ENCODE results near the gene HDHD3.
"Not testable (repeated sequence)": the region's sequence is repeated elsewhere in the genome, so short reads cannot be mapped to it uniquely, and the experiment has no call there.

Gene HDHD3

DNA sequence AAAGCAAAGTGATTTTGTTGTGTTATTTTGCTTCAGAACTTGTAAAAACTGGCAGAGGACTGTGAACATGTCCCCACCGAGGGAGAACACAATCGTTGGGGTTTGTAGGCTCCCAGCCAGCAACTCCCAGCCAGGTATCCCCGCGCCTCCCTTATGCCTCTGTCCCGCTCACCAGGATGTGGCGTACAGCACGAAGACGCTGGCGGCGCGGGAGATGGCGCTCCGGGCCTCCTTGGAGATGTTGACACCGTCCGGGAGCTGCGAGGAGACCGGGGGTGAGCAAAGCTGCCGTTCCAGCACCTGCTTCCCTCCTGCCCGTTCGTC, 33.1 kb upstream of the HDHD3 start:
- H3K4me3 ChIP-seq (replicated peaks; ENCODE audit: low read depth, low read length): peak overlapping the region; percentile 96
- TF ChIP-seq, protein P1, sequence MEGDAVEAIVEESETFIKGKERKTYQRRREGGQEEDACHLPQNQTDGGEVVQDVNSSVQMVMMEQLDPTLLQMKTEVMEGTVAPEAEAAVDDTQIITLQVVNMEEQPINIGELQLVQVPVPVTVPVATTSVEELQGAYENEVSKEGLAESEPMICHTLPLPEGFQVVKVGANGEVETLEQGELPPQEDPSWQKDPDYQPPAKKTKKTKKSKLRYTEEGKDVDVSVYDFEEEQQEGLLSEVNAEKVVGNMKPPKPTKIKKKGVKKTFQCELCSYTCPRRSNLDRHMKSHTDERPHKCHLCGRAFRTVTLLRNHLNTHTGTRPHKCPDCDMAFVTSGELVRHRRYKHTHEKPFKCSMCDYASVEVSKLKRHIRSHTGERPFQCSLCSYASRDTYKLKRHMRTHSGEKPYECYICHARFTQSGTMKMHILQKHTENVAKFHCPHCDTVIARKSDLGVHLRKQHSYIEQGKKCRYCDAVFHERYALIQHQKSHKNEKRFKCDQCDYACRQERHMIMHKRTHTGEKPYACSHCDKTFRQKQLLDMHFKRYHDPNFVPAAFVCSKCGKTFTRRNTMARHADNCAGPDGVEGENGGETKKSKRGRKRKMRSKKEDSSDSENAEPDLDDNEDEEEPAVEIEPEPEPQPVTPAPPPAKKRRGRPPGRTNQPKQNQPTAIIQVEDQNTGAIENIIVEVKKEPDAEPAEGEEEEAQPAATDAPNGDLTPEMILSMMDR (IDR thresholded peaks at IDR 0.05; ENCODE audit: low read depth, low read length, missing control alignments): no peak
- no peak for DNase-seq (ENCODE audit: extremely low read depth, low read depth)

DNA sequence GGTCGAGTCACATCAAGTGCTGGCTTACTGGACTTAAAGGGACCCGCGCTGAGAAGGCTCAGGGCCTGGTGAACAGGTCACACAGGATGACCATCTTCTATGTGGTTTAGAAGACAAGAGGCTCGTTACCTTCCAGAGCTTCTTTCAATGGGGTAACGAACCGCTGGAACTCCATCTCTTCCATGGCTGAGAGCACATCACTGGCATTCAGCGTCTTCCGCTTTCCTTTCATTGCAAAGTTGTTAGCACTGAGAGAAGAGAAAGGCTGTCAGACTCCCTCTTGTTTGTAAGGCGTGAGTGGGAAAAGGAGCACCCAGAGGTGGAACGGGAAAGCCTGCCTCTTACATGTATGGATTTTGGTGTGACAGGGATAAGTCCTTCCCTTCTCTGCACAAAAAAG, 32.7 kb upstream of the HDHD3 start:
- TF ChIP-seq, protein P1 (IDR thresholded peaks at IDR 0.05; ENCODE audit: low read depth, low read length, missing control alignments): no peak
- DNase-seq (ENCODE audit: extremely low read depth, low read depth): no peak
- peak overlapping the region; percentile 96 for H3K4me3 ChIP-seq (replicated peaks; ENCODE audit: low read depth, low read length)

DNA sequence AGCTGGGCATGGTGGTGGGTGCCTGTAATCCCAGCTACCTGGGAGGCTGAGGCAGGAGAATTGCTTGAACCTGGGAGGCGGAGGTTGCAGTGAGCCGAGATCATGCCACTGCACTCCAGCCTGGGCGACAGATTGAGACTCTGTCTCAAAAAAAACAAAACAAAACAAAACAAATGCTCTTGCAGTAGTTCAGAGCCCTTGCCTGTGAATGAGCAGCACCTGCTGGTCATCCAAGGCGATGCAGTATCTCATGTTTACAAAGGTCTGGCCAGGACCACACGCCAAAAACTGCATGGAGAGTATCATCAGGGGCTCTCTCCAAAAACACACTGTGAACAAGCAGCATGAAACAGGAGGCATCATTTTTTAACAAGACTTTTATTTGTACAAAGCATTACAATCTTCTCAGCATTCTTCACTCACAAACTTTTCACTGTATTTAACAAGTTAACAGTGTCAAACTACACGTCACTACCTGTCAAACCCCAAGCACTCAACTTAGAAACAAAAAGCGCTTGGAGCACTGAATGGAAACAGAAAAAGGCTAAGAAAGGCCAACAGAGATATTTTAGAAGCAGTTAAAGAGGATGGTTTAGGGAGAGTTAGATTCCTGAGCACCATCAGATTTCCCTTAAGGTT, 30.2 kb upstream of the HDHD3 start:
- DNase-seq (ENCODE audit: extremely low read depth, low read depth): peak; percentile 50
- TF ChIP-seq, protein P1 (IDR thresholded peaks at IDR 0.05; ENCODE audit: low read depth, low read length, missing control alignments): peak; percentile 75
- H3K4me3 ChIP-seq (replicated peaks; ENCODE audit: low read depth, low read length): not testable (repeated sequence)

GRCh38 chr9:113406353-113406752, 29.6 kb upstream of the HDHD3 start:
- not testable (repeated sequence) for H3K4me3 ChIP-seq (replicated peaks; ENCODE audit: low read depth, low read length)

GRCh38 chr9:113403646-113404045, 26.9 kb upstream of the HDHD3 start:
- DNase-seq (ENCODE audit: extremely low read depth, low read depth): no peak
- TF ChIP-seq, protein P1 (IDR thresholded peaks at IDR 0.05; ENCODE audit: low read depth, low read length, missing control alignments): no peak
- H3K4me3 ChIP-seq (replicated peaks; ENCODE audit: low read depth, low read length): no peak overlapping the region

More at GRCh38 chr9:113406353-113406752, 29.6 kb upstream of the HDHD3 start:
- DNase-seq (ENCODE audit: extremely low read depth, low read depth): not testable (repeated sequence)

DNA sequence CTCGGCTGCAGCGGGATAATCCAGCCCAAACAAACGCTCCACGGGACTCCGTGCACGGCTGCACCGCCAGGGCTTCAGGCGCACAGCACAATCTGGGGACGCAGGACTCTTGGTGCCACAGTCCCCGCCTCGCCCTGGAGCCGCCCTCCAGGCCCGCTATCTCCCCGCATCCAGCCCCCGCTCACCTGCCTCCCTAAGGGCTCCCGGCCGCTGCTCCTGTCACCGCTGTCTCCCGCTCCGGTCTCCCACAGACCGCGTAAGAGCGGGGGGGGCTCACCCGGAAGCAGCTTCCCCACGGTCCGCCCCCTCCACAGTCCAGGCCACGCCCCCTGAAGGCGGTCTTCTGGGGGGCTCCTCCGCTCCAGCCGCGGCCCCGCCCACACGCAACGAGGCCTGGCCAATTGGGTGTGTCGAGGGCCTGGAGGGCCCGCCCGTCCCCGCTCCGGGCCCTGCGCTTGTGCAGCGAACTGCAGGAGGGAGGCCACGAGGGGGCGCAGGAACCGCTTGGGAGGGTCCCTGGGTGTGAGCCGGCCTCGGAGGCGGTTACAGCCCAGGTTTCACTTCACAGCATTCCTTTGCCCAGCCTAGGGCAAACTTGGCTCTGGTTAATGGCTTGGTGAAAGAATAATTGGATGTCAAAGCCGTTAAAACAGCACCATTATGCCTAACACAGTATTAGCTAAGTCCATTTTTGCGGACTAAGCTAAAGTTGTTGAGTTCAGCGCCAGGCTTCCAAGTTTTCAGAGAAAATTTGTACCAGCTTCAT, 24.4 kb upstream of the HDHD3 start, which contains the start of gene ALAD:
Gene ALAD, minus strand, starts transcription at position 258 of the 766 bp plus-strand sequence. CDS start 7,725 bp downstream, outside the sequence.
- TF ChIP-seq, protein P1 (IDR thresholded peaks at IDR 0.05; ENCODE audit: low read depth, low read length, missing control alignments): peak; percentile 95
- peak within 1 kb of the TSS; percentile 79 for H3K4me3 ChIP-seq (replicated peaks; ENCODE audit: low read depth, low read length)
- DNase-seq (ENCODE audit: extremely low read depth, low read depth): peak; percentile 80

GRCh38 chr9:113399646-113400200, 22.9 kb upstream of the HDHD3 start:
- H3K4me3 ChIP-seq (replicated peaks; ENCODE audit: low read depth, low read length): peak overlapping the region; percentile 79; the same call in 1 of the 2 replicates
- no peak for DNase-seq (ENCODE audit: extremely low read depth, low read depth)
- TF ChIP-seq, protein P1 (IDR thresholded peaks at IDR 0.05; ENCODE audit: low read depth, low read length, missing control alignments): no peak

Measured in HFF-Myc (cell line).